ENCODE results near the gene RPS3A.

The RPS3A gene

DNA sequence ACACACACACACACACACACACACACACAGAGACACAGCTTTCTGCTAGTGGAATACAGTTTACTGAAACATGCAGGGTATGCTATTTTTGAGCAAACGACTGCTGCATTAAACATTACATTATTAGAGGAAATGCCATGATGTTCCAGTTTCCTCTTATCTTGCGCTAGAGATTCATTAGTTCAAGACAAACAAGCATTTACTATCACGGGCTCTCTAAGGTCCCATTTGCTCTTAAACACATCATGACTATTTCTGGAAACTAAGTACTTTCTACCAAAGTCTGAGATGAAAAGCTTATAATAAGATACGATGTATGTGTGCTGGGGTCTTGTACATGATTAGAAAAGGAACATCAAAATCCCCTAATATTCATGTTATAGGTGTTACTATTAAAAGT is 48.8 kb downstream of the RPS3A start:
- TF ChIP-seq CTCF (IDR thresholded peaks at IDR 0.05; ENCODE audit: extremely low read depth, insufficient read depth, missing control alignments) = no peak
- no peak for DNase-seq (ENCODE audit: low spot score)
- in situ Hi-C loops (cut with MboI; ENCODE audit: low pct_unique_long_range_greater_than_20kb, low sequenced_read_pairs, unreplicated experiment) = no loop called here

DNA sequence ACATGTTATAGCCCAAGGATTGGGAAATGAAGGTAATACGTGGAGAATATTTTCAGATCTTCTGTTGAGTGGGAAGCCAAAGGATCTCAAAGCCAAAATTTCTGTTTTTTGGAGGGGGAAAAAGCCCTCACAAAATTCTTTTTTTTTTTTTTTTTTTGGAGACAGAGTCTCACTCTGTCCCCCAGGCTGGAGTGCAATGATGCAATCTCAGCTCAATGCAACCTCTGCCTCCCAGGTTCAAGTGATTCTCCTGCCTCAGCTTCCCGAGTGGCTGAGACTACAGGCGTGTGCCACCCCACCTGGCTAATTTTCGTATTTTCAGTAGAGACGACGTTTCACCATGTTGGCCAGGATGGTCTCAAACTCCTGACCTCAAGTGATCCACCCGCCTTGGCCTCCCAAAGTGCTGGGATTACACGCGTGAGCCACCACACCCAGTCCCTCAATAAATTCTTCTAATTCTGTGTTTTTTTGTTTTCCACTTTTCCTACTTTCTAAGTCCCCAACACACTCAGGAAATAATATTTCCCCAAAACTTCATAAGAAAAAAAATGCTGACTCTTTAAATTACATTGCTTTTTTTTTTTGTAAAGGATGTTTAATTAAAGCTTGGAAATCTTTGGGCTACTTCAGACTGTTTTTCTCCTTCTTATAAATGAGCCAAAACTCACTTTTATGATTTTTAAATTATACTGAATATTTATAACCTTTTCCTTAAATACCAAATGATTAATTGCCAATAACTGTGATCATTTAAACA is 51.6 kb downstream of the RPS3A start:
- no peak for TF ChIP-seq CTCF (IDR thresholded peaks at IDR 0.05; ENCODE audit: extremely low read depth, insufficient read depth, missing control alignments)
- DNase-seq (ENCODE audit: low spot score) = no peak
- in situ Hi-C loops (cut with MboI; ENCODE audit: low pct_unique_long_range_greater_than_20kb, low sequenced_read_pairs, unreplicated experiment) = no loop called here

GRCh38 chr4:151152028-151152427 is 52.6 kb downstream of the RPS3A start:
- in situ Hi-C loops (cut with MboI; ENCODE audit: low pct_unique_long_range_greater_than_20kb, low sequenced_read_pairs, unreplicated experiment) = no loop called here
- no peak for TF ChIP-seq CTCF (IDR thresholded peaks at IDR 0.05; ENCODE audit: extremely low read depth, insufficient read depth, missing control alignments)
- DNase-seq (ENCODE audit: low spot score) = no peak

DNA sequence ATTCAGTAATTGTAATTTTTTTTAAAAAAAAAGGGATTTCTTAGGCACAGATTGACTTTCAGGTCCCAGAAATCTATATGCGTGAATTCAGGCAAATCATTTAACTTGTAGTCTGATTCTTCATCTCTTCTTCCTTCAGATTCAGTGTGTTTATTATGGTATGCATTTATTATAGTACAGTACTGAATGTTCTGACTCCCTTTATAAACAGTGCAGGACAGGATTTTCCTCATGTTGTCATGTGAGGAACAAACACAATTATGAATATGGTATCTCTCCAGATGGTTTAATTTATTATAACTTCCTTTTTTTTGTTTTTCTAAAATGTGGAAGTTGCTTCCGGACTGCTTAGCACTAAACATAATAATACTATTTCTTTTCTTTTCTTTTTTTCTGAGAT is 54.2 kb downstream of the RPS3A start:
- TF ChIP-seq CTCF (IDR thresholded peaks at IDR 0.05; ENCODE audit: extremely low read depth, insufficient read depth, missing control alignments) = no peak
- DNase-seq (ENCODE audit: low spot score) = no peak
- in situ Hi-C loops (cut with MboI; ENCODE audit: low pct_unique_long_range_greater_than_20kb, low sequenced_read_pairs, unreplicated experiment) = no loop called here
